ENCODE measurements around the gene OR6N2.

The OR6N2 gene

GRCh38 chr1:158771950-158772866 lies 8.8 kb downstream of the OR6N2 start, which contains the start of gene OR6N1:
TSS of gene OR6N1 (minus strand) at chr1:158772195. CDS start at chr1:158766682, 5,513 bp downstream.
- TF ChIP-seq SIN3A (IDR thresholded peaks at IDR 0.05; ENCODE audit: borderline replicate concordance, insufficient read depth, low read length) (no peak), FOXP2 (optimal IDR thresholded peaks at IDR 0.05; ENCODE audit: borderline replicate concordance, extremely low read depth, extremely low read length, insufficient read depth) (no peak), TAF1 (IDR thresholded peaks at IDR 0.05; ENCODE audit: borderline replicate concordance, insufficient read depth, low read length) (no peak), REST (IDR thresholded peaks at IDR 0.05; ENCODE audit: insufficient read depth in 1 of 2, low read depth in 2 of 2, low read length in 2 of 2) (no peak), POLR2AphosphoS5 (IDR thresholded peaks at IDR 0.05; ENCODE audit: low read depth, low read length) (no peak)

- TF ChIP-seq REST (IDR thresholded peaks at IDR 0.05; ENCODE audit: insufficient read depth in 1 of 2, low read depth in 2 of 2, low read length in 2 of 2), result no peak
- no peak for TF ChIP-seq TAF1 (IDR thresholded peaks at IDR 0.05; ENCODE audit: borderline replicate concordance, insufficient read depth, low read length)
- no peak for TF ChIP-seq SIN3A (IDR thresholded peaks at IDR 0.05; ENCODE audit: borderline replicate concordance, insufficient read depth, low read length)
- TF ChIP-seq FOXP2 (optimal IDR thresholded peaks at IDR 0.05; ENCODE audit: borderline replicate concordance, extremely low read depth, extremely low read length, insufficient read depth), result no peak
- TF ChIP-seq POLR2AphosphoS5 (IDR thresholded peaks at IDR 0.05; ENCODE audit: low read depth, low read length), result no peak
Measured at GRCh38 chr1:158754420-158754819, 26.6 kb downstream of the OR6N2 start, which contains the start of gene OR6K6. TSS of gene OR6K6 (plus strand) at chr1:158754720. CDS start at chr1:158754888, 168 bp downstream.

GRCh38 chr1:158752155-158752712 lies 28.8 kb downstream of the OR6N2 start:
- TF ChIP-seq POLR2AphosphoS5 (IDR thresholded peaks at IDR 0.05; ENCODE audit: low read depth, low read length) (no peak), FOXP2 (optimal IDR thresholded peaks at IDR 0.05; ENCODE audit: borderline replicate concordance, extremely low read depth, extremely low read length, insufficient read depth) (no peak), TAF1 (IDR thresholded peaks at IDR 0.05; ENCODE audit: borderline replicate concordance, insufficient read depth, low read length) (no peak), SIN3A (IDR thresholded peaks at IDR 0.05; ENCODE audit: borderline replicate concordance, insufficient read depth, low read length) (no peak), REST (IDR thresholded peaks at IDR 0.05; ENCODE audit: insufficient read depth in 1 of 2, low read depth in 2 of 2, low read length in 2 of 2) (no peak)

- TF ChIP-seq POLR2AphosphoS5 (IDR thresholded peaks at IDR 0.05; ENCODE audit: low read depth, low read length) (no peak), TAF1 (IDR thresholded peaks at IDR 0.05; ENCODE audit: borderline replicate concordance, insufficient read depth, low read length) (no peak), REST (IDR thresholded peaks at IDR 0.05; ENCODE audit: insufficient read depth in 1 of 2, low read depth in 2 of 2, low read length in 2 of 2) (no peak), FOXP2 (optimal IDR thresholded peaks at IDR 0.05; ENCODE audit: borderline replicate concordance, extremely low read depth, extremely low read length, insufficient read depth) (no peak), SIN3A (IDR thresholded peaks at IDR 0.05; ENCODE audit: borderline replicate concordance, insufficient read depth, low read length) (no peak)
Measured at GRCh38 chr1:158735848-158736247, 45.2 kb downstream of the OR6N2 start.

All from PFSK-1 (cell line).